ENCODE data around the gene SLC36A3.
"Not testable (repeated sequence)": the region's sequence is repeated elsewhere in the genome, so short reads cannot be mapped to it uniquely, and the experiment has no call there.

The SLC36A3 gene

GRCh38 chr5:151237685-151238084 is 65.9 kb downstream of the SLC36A3 start:
- DNase-seq, result no peak

GRCh38 chr5:151236888-151237287 is 66.7 kb downstream of the SLC36A3 start:
- no peak for DNase-seq

GRCh38 chr5:151235239-151235571 is 68.4 kb downstream of the SLC36A3 start:
- not testable (repeated sequence) for DNase-seq

GRCh38 chr5:151234476-151235238 is 68.9 kb downstream of the SLC36A3 start:
- peak in 1 of 2 experiments; percentile 1 for DNase-seq

- no peak for DNase-seq
Observed at GRCh38 chr5:151233616-151234085, 69.9 kb downstream of the SLC36A3 start.

GRCh38 chr5:151231359-151231758 is 72.2 kb downstream of the SLC36A3 start:
- DNase-seq, result no peak

GRCh38 chr5:151230048-151230680 is 73.4 kb downstream of the SLC36A3 start:
- DNase-seq, result no peak

- DNase-seq, result no peak
Observed at GRCh38 chr5:151228986-151229385, 74.6 kb downstream of the SLC36A3 start.

GRCh38 chr5:151227918-151228447 is 75.6 kb downstream of the SLC36A3 start:
- no peak for DNase-seq
